ENCODE measurements around the gene CFDP1.

DNA sequence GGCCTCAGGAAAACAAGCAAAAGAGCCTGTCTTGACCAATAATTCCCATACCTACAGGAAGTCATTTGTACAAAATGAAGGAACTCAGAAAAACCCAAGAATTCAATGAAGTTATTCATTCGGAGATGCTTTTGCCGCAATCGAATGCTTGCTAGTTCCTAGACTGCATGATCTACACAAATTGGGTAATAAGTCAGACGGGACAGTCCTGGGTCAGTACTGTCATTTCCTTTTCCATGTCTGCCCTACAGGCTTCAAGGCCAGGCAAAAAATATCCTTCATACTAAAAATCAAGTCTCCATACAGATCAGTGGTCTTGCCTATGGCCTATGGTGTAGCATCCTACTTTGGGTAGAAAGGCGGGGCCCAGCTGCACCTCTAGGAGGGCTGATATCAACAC is 71.4 kb downstream of the CFDP1 start:
- TF ChIP-seq, protein P1, sequence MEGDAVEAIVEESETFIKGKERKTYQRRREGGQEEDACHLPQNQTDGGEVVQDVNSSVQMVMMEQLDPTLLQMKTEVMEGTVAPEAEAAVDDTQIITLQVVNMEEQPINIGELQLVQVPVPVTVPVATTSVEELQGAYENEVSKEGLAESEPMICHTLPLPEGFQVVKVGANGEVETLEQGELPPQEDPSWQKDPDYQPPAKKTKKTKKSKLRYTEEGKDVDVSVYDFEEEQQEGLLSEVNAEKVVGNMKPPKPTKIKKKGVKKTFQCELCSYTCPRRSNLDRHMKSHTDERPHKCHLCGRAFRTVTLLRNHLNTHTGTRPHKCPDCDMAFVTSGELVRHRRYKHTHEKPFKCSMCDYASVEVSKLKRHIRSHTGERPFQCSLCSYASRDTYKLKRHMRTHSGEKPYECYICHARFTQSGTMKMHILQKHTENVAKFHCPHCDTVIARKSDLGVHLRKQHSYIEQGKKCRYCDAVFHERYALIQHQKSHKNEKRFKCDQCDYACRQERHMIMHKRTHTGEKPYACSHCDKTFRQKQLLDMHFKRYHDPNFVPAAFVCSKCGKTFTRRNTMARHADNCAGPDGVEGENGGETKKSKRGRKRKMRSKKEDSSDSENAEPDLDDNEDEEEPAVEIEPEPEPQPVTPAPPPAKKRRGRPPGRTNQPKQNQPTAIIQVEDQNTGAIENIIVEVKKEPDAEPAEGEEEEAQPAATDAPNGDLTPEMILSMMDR (IDR thresholded peaks at IDR 0.05 in 8 of 11, conservative IDR thresholded peaks at IDR 0.05 in 3 of 11) = no peak
- no peak for TF ChIP-seq POLR2AphosphoS5 (IDR thresholded peaks at IDR 0.05)

Data from spleen (tissue), 7 donors.